Measurements from ENCODE around the gene RRP1B.
"Not testable (repeated sequence)": the region's sequence is repeated elsewhere in the genome, so short reads cannot be mapped to it uniquely, and the experiment has no call there.

The RRP1B gene

GRCh38 chr21:43659136-43660000, at the start of gene RRP1B, which contains the start of gene HSF2BP:
Gene RRP1B, plus strand, starts transcription at chr21:43659560. Its CDS starts 105 bp downstream, at chr21:43659665.
Gene HSF2BP, minus strand, starts transcription at chr21:43659488. Its CDS starts 1,392 bp downstream, at chr21:43658096.
- DNase-seq = peak; percentile 80

GRCh38 chr21:43611598-43612369, 47.6 kb upstream of the RRP1B start:
- DNase-seq = no peak

- DNase-seq = no peak
Observed at GRCh38 chr21:43613755-43614638, 45.4 kb upstream of the RRP1B start.

DNA sequence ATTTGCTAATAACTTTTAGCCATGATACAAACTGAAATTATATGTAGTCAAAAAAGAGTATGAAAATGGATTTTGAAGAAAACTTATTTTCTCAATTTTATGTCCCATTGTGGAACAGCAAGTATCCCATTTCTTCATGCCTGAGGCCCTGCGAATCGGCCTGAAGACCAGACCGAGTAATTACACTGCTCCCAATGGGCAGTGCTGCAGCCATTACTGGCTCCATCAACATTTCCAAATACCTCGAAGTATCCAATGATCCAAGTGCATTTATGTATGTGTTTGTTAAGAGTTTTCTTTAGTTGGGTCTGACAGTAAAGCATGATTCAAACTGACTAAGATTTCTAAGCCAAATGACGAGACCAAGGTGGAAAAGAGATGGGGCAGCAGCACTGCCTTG, 44.5 kb upstream of the RRP1B start:
- no peak for DNase-seq

GRCh38 chr21:43616861-43617260, 42.5 kb upstream of the RRP1B start:
- not testable (repeated sequence) for DNase-seq

DNA sequence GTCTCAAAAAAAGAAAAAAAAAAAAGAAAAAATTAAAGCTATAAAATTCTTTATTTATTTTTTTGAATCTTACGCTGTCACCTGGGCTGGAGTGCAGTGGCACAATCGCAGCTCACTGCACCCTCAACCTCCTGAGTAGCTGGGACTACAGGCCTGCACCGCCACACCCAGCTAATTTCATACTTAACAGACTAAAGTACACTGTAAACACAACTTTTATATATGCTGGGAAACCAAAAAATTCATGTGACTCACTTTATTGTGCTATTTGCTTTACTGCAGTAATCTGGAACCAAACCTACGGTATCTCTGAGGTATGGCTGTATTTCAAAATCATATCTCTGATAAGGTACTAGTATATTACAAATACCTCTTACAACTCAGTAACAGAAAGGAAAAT, 40.4 kb upstream of the RRP1B start:
- DNase-seq = no peak

DNA sequence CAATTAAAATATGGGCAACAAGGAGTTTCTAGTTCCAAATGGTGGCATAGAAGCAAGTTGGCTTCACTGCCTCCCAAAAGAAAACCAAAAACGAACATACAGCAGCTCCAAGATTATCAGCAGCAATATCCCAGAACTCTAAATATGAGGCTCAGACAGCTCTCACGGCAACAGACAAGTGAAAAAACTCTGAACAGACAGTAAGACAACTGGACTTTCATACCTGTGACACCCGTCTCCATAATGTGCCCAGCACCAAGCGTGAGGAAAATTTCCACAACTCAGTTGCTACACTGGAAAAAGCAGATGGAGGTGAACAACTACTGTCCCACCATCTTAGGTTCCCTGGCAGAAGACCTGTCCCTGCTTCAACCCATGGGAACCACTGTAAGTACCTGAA, 40.0 kb upstream of the RRP1B start:
- no peak for DNase-seq

- DNase-seq = no peak
Observed at GRCh38 chr21:43619856-43620255, 39.5 kb upstream of the RRP1B start.

GRCh38 chr21:43622796-43623195, 36.6 kb upstream of the RRP1B start:
- no peak for DNase-seq

- DNase-seq = no peak
Observed at GRCh38 chr21:43623588-43623987, 35.8 kb upstream of the RRP1B start.

DNA sequence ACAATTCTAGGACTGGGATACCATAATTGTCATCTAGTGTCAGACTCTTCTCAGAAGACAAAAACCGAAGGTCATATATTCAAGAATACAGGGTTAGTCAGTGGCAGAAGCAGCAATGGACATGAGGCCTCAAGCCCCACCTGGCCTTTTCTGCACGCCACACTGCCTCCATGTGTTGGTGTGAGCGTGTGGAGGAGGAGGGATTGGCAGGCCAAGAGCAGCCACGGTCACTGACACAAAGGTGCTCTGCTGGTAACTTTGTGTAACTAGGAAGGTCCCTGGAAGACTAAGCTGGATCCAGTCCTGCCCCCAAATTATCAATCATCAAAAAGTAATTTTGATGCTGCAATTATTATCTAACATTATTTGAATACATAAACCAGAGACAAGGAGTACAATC, 35.0 kb upstream of the RRP1B start:
- DNase-seq = no peak

DNA sequence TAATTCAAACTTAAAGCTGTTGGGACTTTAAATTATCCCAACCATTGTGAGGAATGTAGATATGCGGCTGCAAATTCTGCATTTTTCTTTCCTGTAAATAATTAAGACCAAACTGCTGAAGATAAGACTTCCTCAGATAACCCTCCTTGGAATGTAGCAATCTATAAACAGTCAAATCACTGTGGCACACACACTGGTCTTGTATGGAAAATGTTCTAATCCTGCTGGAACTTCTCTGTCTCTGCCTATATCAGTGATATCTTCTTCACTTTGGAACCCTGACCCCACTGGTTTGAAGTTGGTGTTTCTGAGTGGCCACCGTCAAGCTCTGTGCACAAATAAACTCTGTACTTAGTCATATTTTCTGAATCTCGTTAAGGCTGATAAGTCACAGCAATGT, 33.0 kb upstream of the RRP1B start:
- no peak for DNase-seq

GRCh38 chr21:43627527-43627926, 31.8 kb upstream of the RRP1B start:
- DNase-seq = no peak

- DNase-seq = no peak
Observed at GRCh38 chr21:43631411-43632107, 27.8 kb upstream of the RRP1B start.

- no peak for DNase-seq
Observed at GRCh38 chr21:43632373-43632905, 26.9 kb upstream of the RRP1B start.

- DNase-seq = no peak
Observed at GRCh38 chr21:43634618-43635017, 24.7 kb upstream of the RRP1B start.

- DNase-seq = no peak
Observed at GRCh38 chr21:43635436-43635835, 23.9 kb upstream of the RRP1B start.

- DNase-seq = no peak
Observed at GRCh38 chr21:43637530-43638158, 21.7 kb upstream of the RRP1B start.

GRCh38 chr21:43639470-43640353, 19.6 kb upstream of the RRP1B start:
- DNase-seq = no peak

DNA sequence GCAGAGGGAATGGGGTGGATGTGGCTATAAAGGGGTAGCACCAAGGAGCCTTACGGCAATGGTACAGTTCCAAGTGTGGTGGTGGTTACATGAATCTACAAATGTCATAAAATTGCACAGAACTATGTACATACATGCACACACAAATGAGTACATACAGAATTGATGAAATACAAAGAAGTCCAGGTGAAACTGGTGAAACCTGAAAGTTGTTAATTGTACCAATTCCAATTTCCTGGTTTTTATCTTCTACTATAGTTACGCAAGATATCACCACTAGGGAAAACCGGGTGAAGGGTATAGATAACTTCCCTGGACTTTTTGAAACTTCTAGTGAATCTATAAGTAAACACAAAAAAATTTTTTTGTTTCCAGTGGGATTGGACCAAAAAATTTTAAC, 19.0 kb upstream of the RRP1B start:
- no peak for DNase-seq

Data from CD4-positive, alpha-beta T cell treated with Interleukin-17A for 1 hour (primary cell).